HepG2 (cell line): ENCODE data around the gene C20orf144. TPM values are rescaled to one million over a fixed set of nuclear protein-coding genes. Genes with fewer than 3 reads are reported as not detected.

Source experiments
- ARNT ChIP-seq: fragments of 450-650 bp; IDR thresholded peaks from 2 replicates; pipeline ENCODE4 v1.6.1; 2017
- ATF7-NPFF ChIP-seq: sonication (generic); formaldehyde crosslinking; IDR thresholded peaks from 2 replicates; pipeline ENCODE4 v1.8.1; 2023; ENCODE audit warnings: mild to moderate bottlenecking, low read depth, missing genetic modification reagents, moderate library complexity
- CBX5 ChIP-seq: sonication (generic); formaldehyde crosslinking; IDR thresholded peaks from 2 replicates; pipeline ENCODE4 v1.4.0; 2020; ENCODE audit warnings: missing genetic modification reagents, borderline replicate concordance
- GFI1 ChIP-seq: sonication (generic); formaldehyde crosslinking; IDR thresholded peaks from 2 replicates; pipeline ENCODE4 v1.5.0; 2020; ENCODE audit warnings: missing genetic modification reagents, mild to moderate bottlenecking, borderline replicate concordance
- HDAC2 ChIP-seq: sonication (generic); formaldehyde crosslinking; IDR thresholded peaks from 2 replicates; pipeline ENCODE4 v1.4.0; 2020; ENCODE audit warnings: missing genetic modification reagents
- HOXA5 ChIP-seq: sonication (generic); formaldehyde crosslinking; IDR thresholded peaks from 2 replicates; pipeline ENCODE4 v1.4.0; 2020; ENCODE audit warnings: missing genetic modification reagents
- JDP2 ChIP-seq: sonication (generic); formaldehyde crosslinking; IDR thresholded peaks from 2 replicates; pipeline ENCODE4 v1.8.1; 2022; ENCODE audit warnings: missing genetic modification reagents, borderline replicate concordance
- RAD21 ChIP-seq: fragments of 450-650 bp; formaldehyde crosslinking; IDR thresholded peaks from 2 replicates; pipeline ENCODE4 v1.5.0; 2020; ENCODE audit warnings: mild to moderate bottlenecking
- TAF1 ChIP-seq: sonication (generic); formaldehyde crosslinking; IDR thresholded peaks from 2 replicates; pipeline ENCODE4 v1.4.0; 2020; ENCODE audit warnings: missing genetic modification reagents
- U2AF2 ChIP-seq: fragments of 200-400 bp; formaldehyde crosslinking; IDR thresholded peaks from 2 replicates; pipeline ENCODE4 v1.6.1; 2017; ENCODE audit warnings: low read depth, mild to moderate bottlenecking, low read length
- ZBTB7B ChIP-seq: sonication (generic); formaldehyde crosslinking; IDR thresholded peaks from 2 replicates; pipeline ENCODE4 v1.4.0; 2020; ENCODE audit warnings: missing genetic modification reagents
- ZFP1 ChIP-seq: IDR thresholded peaks from 2 replicates; pipeline ENCODE4 v1.6.1; 2016
- ZNF10 ChIP-seq: sonication (generic); formaldehyde crosslinking; IDR thresholded peaks from 2 replicates; pipeline ENCODE4 v1.4.0; 2020; ENCODE audit warnings: mild to moderate bottlenecking, low read depth, missing genetic modification reagents, borderline replicate concordance
- ZNF160 ChIP-seq: sonication (generic); formaldehyde crosslinking; IDR thresholded peaks from 2 replicates; pipeline ENCODE4 v1.8.0; 2022; ENCODE audit warnings: mild to moderate bottlenecking, inconsistent platforms, missing genetic modification reagents
- ZNF34 ChIP-seq: sonication (generic); formaldehyde crosslinking; IDR thresholded peaks from 2 replicates; pipeline ENCODE4 v1.4.0; 2020; ENCODE audit warnings: mild to moderate bottlenecking, missing genetic modification reagents, borderline replicate concordance
- ZNF547 ChIP-seq: sonication (generic); formaldehyde crosslinking; IDR thresholded peaks from 2 replicates; pipeline ENCODE4 v1.5.1; 2020; ENCODE audit warnings: mild to moderate bottlenecking, missing genetic modification reagents
- ZNF615 ChIP-seq: sonication (generic); formaldehyde crosslinking; IDR thresholded peaks from 2 replicates; pipeline ENCODE4 v1.5.0; 2020; ENCODE audit warnings: mild to moderate bottlenecking, missing genetic modification reagents, borderline replicate concordance
- ZSCAN25 ChIP-seq: sonication (generic); formaldehyde crosslinking; IDR thresholded peaks from 2 replicates; pipeline ENCODE4 v1.8.0; 2022; ENCODE audit warnings: mild to moderate bottlenecking, missing genetic modification reagents
- polyA plus RNA-seq, 8 experiments: library from polyadenylated mRNA; depleted of rRNA in 3 of 8; stranded (reverse) in 7 of 8; unstranded in 1 of 8; fragments of >200 nt; fragmentation: Illumina TruSeq in 4 of 8; extraction: Trizol in 4 of 8; gene quantifications; 2 replicates each; pipeline versions ENCODE4 v1.2.1 to v1.2.3, GENCODE V29; 2011 to 2016; ENCODE audit warnings: low read depth in 4 of 8, missing spikeins in 1 of 8, mixed read lengths in 1 of 8; ENCODE audit not compliant: insufficient read depth in 1 of 8
- total RNA-seq, 5 experiments: library from RNA; depleted of rRNA; stranded (reverse); fragments of >200 nt; fragmentation: Illumina TruSeq; extraction: Trizol; gene quantifications; 2 replicates each; pipeline ENCODE4 v1.2.3, GENCODE V29; 2016; ENCODE audit warnings: low read depth in 1 of 5
- TF ChIP-seq, protein P1 (sequence below): sonication (generic); formaldehyde crosslinking; IDR thresholded peaks from 2 replicates; pipeline ENCODE4 v1.5.1; 2020; ENCODE audit warnings: missing genetic modification reagents, mild to moderate bottlenecking, borderline replicate concordance
- TF ChIP-seq, protein P2 (sequence below), 2 experiments: fragments of 450-650 bp in 1 of 2; sonication (generic) in 1 of 2; formaldehyde crosslinking; IDR thresholded peaks; 2 replicates each; pipeline versions ENCODE4 v1.5.0 to v1.8.0; 2020 to 2022; ENCODE audit warnings: mild to moderate bottlenecking in 1 of 2, missing genetic modification reagents in 1 of 2
- TF ChIP-seq, protein P3 (sequence below): sonication (generic); formaldehyde crosslinking; IDR thresholded peaks from 2 replicates; pipeline ENCODE4 v1.5.1; 2020; ENCODE audit warnings: missing genetic modification reagents, mild to moderate bottlenecking, borderline replicate concordance
- TF ChIP-seq, protein P4 (sequence below): sonication (generic); formaldehyde crosslinking; IDR thresholded peaks from 2 replicates; pipeline ENCODE4 v1.5.0; 2020; ENCODE audit warnings: missing genetic modification reagents

The C20orf144 gene
- total and polyA plus RNA-seq, 2 of the 13 experiments (the other 11 are each of a cell fraction or from before 2014, with no cell fraction given), result 0.09 to 0.16 TPM

DNA sequence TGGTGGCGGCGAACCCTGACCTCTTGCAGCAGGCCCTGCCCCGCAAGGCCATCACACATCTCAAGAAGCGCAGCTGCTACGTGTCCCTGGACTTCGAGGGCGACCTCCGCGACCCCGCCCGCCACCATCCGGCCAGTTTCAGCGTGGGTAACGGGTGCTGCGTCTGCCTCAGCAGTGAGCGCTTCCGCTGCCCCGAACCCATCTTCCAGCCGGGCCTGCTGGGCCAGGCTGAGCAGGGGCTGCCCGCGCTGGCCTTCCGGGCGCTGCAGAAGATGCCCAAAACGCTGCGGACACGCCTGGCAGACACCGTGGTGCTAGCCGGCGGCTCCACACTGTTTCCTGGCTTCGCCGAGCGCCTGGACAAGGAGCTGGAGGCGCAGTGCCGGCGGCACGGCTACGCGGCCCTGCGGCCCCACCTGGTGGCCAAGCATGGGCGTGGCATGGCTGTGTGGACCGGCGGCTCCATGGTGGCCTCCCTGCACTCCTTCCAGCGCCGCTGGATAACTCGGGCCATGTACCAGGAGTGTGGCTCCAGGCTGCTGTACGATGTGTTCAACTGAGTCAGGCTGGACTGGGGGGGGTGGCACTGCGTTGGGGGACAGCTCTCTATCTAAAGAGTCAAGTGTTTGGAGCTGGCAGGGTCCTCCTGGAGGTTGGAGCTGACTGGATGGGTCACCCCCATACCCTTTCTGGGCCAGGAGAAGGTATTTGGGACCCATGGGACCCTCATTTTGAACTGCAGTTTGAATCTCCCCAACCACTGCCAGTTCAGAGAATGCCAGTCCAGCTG is 5.7 kb downstream of the C20orf144 start (continued):
- TF ChIP-seq, protein P1, sequence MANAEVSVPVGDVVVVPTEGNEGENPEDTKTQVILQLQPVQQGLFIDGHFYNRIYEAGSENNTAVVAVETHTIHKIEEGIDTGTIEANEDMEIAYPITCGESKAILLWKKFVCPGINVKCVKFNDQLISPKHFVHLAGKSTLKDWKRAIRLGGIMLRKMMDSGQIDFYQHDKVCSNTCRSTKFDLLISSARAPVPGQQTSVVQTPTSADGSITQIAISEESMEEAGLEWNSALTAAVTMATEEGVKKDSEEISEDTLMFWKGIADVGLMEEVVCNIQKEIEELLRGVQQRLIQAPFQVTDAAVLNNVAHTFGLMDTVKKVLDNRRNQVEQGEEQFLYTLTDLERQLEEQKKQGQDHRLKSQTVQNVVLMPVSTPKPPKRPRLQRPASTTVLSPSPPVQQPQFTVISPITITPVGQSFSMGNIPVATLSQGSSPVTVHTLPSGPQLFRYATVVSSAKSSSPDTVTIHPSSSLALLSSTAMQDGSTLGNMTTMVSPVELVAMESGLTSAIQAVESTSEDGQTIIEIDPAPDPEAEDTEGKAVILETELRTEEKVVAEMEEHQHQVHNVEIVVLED (CRISPR knock-in tag), result no peak
- TF ChIP-seq GFI1 (CRISPR knock-in tag) (no peak), HDAC2 (0 out of 2 replicates have a peak, but pooled peaks have one; percentile 10), TAF1 (no peak), ZBTB7B (CRISPR knock-in tag) (no peak), ZFP1 (CRISPR knock-in tag) (no peak), U2AF2 (no peak), RAD21 (CRISPR knock-in tag) (peak; percentile 93), ZNF10 (CRISPR knock-in tag) (no peak), JDP2 (CRISPR knock-in tag) (no peak), CBX5 (CRISPR knock-in tag) (peak; percentile 61; the same call in 1 of the 2 replicates), ARNT (no peak), ZNF547 (CRISPR knock-in tag) (peak; percentile 92), ATF7-NPFF (CRISPR knock-in tag) (peak; percentile 64; the same call in 1 of the 2 replicates), HOXA5 (no peak), ZSCAN25 (CRISPR knock-in tag) (peak; percentile 26; the same call in 1 of the 2 replicates), ZNF34 (CRISPR knock-in tag) (peak; percentile 87; the same call in 1 of the 2 replicates), ZNF160 (CRISPR knock-in tag) (0 out of 2 replicates have a peak, but pooled peaks have one; percentile 34), ZNF615 (CRISPR knock-in tag) (no peak)
- TF ChIP-seq, protein P2, sequence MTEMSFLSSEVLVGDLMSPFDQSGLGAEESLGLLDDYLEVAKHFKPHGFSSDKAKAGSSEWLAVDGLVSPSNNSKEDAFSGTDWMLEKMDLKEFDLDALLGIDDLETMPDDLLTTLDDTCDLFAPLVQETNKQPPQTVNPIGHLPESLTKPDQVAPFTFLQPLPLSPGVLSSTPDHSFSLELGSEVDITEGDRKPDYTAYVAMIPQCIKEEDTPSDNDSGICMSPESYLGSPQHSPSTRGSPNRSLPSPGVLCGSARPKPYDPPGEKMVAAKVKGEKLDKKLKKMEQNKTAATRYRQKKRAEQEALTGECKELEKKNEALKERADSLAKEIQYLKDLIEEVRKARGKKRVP (CRISPR knock-in tag; IDR thresholded peaks at IDR 0.05), result no peak
- TF ChIP-seq, protein P3, sequence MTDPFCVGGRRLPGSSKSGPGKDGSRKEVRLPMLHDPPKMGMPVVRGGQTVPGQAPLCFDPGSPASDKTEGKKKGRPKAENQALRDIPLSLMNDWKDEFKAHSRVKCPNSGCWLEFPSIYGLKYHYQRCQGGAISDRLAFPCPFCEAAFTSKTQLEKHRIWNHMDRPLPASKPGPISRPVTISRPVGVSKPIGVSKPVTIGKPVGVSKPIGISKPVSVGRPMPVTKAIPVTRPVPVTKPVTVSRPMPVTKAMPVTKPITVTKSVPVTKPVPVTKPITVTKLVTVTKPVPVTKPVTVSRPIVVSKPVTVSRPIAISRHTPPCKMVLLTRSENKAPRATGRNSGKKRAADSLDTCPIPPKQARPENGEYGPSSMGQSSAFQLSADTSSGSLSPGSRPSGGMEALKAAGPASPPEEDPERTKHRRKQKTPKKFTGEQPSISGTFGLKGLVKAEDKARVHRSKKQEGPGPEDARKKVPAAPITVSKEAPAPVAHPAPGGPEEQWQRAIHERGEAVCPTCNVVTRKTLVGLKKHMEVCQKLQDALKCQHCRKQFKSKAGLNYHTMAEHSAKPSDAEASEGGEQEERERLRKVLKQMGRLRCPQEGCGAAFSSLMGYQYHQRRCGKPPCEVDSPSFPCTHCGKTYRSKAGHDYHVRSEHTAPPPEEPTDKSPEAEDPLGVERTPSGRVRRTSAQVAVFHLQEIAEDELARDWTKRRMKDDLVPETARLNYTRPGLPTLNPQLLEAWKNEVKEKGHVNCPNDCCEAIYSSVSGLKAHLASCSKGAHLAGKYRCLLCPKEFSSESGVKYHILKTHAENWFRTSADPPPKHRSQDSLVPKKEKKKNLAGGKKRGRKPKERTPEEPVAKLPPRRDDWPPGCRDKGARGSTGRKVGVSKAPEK (CRISPR knock-in tag), result no peak
- TF ChIP-seq, protein P4, sequence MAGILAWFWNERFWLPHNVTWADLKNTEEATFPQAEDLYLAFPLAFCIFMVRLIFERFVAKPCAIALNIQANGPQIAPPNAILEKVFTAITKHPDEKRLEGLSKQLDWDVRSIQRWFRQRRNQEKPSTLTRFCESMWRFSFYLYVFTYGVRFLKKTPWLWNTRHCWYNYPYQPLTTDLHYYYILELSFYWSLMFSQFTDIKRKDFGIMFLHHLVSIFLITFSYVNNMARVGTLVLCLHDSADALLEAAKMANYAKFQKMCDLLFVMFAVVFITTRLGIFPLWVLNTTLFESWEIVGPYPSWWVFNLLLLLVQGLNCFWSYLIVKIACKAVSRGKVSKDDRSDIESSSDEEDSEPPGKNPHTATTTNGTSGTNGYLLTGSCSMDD (CRISPR knock-in tag), result no peak
